HepG2 (cell line): ENCODE data around the gene THRA. TPM values are rescaled to one million over a fixed set of nuclear protein-coding genes. Genes with fewer than 3 reads are reported as not detected.

Source experiments
- ATF1 ChIP-seq: IDR thresholded peaks from 2 replicates; pipeline ENCODE4 v1.6.1; 2016; ENCODE audit warnings: mild to moderate bottlenecking, control low read depth
- CC2D1A ChIP-seq: sonication (generic); formaldehyde crosslinking; IDR thresholded peaks from 2 replicates; pipeline ENCODE4 v1.8.1; 2023; ENCODE audit warnings: mild to moderate bottlenecking, missing genetic modification reagents
- ETV5 ChIP-seq: IDR thresholded peaks from 2 replicates; pipeline ENCODE4 v1.6.1; 2018; ENCODE audit warnings: missing biosample characterization, missing genetic modification reagents, inconsistent platforms, borderline replicate concordance
- HNRNPH1 ChIP-seq: fragments of 200-400 bp; formaldehyde crosslinking; optimal IDR thresholded peaks from 2 replicates; pipeline ENCODE3; 2017; ENCODE audit warnings: mild to moderate bottlenecking, low read depth, low read length
- IRX3 ChIP-seq: sonication (generic); formaldehyde crosslinking; IDR thresholded peaks from 2 replicates; pipeline ENCODE4 v1.8.1; 2023; ENCODE audit warnings: mild to moderate bottlenecking, low read depth, missing genetic modification reagents, borderline replicate concordance
- JDP2 ChIP-seq: sonication (generic); formaldehyde crosslinking; IDR thresholded peaks from 2 replicates; pipeline ENCODE4 v1.8.1; 2022; ENCODE audit warnings: missing genetic modification reagents, borderline replicate concordance
- KDM4B ChIP-seq: sonication (generic); formaldehyde crosslinking; IDR thresholded peaks from 2 replicates; pipeline ENCODE4 v1.4.0; 2020; ENCODE audit warnings: missing genetic modification reagents
- KLF6 ChIP-seq: IDR thresholded peaks from 2 replicates; pipeline ENCODE4 v1.8.0; 2016; ENCODE audit warnings: missing biosample characterization, missing genetic modification reagents
- MEIS2 ChIP-seq: sonication (generic); formaldehyde crosslinking; IDR thresholded peaks from 2 replicates; pipeline ENCODE4 v1.9.0; 2021; ENCODE audit warnings: mild to moderate bottlenecking, missing genetic modification reagents
- MYC ChIP-seq: sonication (generic); formaldehyde crosslinking; IDR thresholded peaks from 2 replicates; pipeline ENCODE4 v1.9.0; 2021; ENCODE audit warnings: missing genetic modification reagents, borderline replicate concordance
- PBX2 ChIP-seq: IDR thresholded peaks from 2 replicates; pipeline ENCODE4 v1.6.1; 2016; ENCODE audit warnings: control low read depth
- PBX3 ChIP-seq: sonication (generic); formaldehyde crosslinking; IDR thresholded peaks from 2 replicates; pipeline ENCODE4 v1.8.1; 2023; ENCODE audit warnings: missing genetic modification reagents, inconsistent platforms, borderline replicate concordance
- RFXANK ChIP-seq: IDR thresholded peaks from 2 replicates; pipeline ENCODE4 v1.6.1; 2016
- ZHX2 ChIP-seq, 2 experiments: sonication (generic) in 1 of 2; formaldehyde crosslinking in 1 of 2; IDR thresholded peaks; 2 replicates each; pipeline versions ENCODE4 v1.6.1 to v1.9.0; 2014 to 2022; ENCODE audit warnings: antibody characterized with exemption in 1 of 2, borderline replicate concordance in 1 of 2, inconsistent platforms in 1 of 2, low read depth in 1 of 2, missing genetic modification reagents in 1 of 2
- ZNF124 ChIP-seq: sonication (generic); formaldehyde crosslinking; IDR thresholded peaks from 2 replicates; pipeline ENCODE4 v1.4.0; 2020; ENCODE audit warnings: missing genetic modification reagents
- ZNF367 ChIP-seq: sonication (generic); formaldehyde crosslinking; IDR thresholded peaks from 2 replicates; pipeline ENCODE4 v1.4.0; 2020; ENCODE audit warnings: missing genetic modification reagents, borderline replicate concordance
- ZNF503 ChIP-seq: sonication (generic); formaldehyde crosslinking; IDR thresholded peaks from 2 replicates; pipeline ENCODE4 v1.4.0; 2020; ENCODE audit warnings: missing genetic modification reagents
- ZNF569 ChIP-seq: sonication (generic); formaldehyde crosslinking; IDR thresholded peaks from 2 replicates; pipeline ENCODE4 v1.5.0; 2020; ENCODE audit warnings: mild to moderate bottlenecking, missing genetic modification reagents, moderate library complexity, borderline replicate concordance
- ZNF720 ChIP-seq: sonication (generic); formaldehyde crosslinking; IDR thresholded peaks from 2 replicates; pipeline ENCODE4 v1.4.0; 2020; ENCODE audit warnings: missing genetic modification reagents
- polyA plus RNA-seq, 8 experiments: library from polyadenylated mRNA; depleted of rRNA in 3 of 8; stranded (reverse) in 7 of 8; unstranded in 1 of 8; fragments of >200 nt; fragmentation: Illumina TruSeq in 4 of 8; extraction: Trizol in 4 of 8; gene quantifications; 2 replicates each; pipeline versions ENCODE4 v1.2.1 to v1.2.3, GENCODE V29; 2011 to 2016; ENCODE audit warnings: low read depth in 4 of 8, missing spikeins in 1 of 8, mixed read lengths in 1 of 8; ENCODE audit not compliant: insufficient read depth in 1 of 8
- total RNA-seq, 5 experiments: library from RNA; depleted of rRNA; stranded (reverse); fragments of >200 nt; fragmentation: Illumina TruSeq; extraction: Trizol; gene quantifications; 2 replicates each; pipeline ENCODE4 v1.2.3, GENCODE V29; 2016; ENCODE audit warnings: low read depth in 1 of 5

THRA gene
- total and polyA plus RNA-seq, 2 of the 13 experiments (the other 11 are each of a cell fraction or from before 2014, with no cell fraction given) = 8.0 to 9.9 TPM

GRCh38 chr17:40098846-40099618, 36.3 kb downstream of the THRA start (continued):
- TF ChIP-seq MEIS2 (CRISPR knock-in tag) (peak; percentile 95), KDM4B (CRISPR knock-in tag) (peak; percentile 99), ATF1 (CRISPR knock-in tag) (no peak), HNRNPH1 (no peak), CC2D1A (CRISPR knock-in tag) (no peak), IRX3 (CRISPR knock-in tag) (no peak; the same call in 1 of the 2 replicates), PBX3 (CRISPR knock-in tag) (no peak), JDP2 (CRISPR knock-in tag) (peak; percentile 88; the same call in 1 of the 2 replicates), ZHX2 (IDR thresholded peaks at IDR 0.05; ENCODE audit: low read depth) (peak; percentile 35; the same call in 1 of the 2 replicates), ZHX2 (CRISPR knock-in tag; IDR thresholded peaks at IDR 0.05; ENCODE audit: borderline replicate concordance) (peak; percentile 79; the same call in 1 of the 2 replicates), KLF6 (peak; percentile 99), ZNF124 (CRISPR knock-in tag) (peak; percentile 80; the same call in 1 of the 2 replicates), ETV5 (CRISPR knock-in tag) (peak; percentile 100), ZNF569 (CRISPR knock-in tag) (no peak), MYC (CRISPR knock-in tag) (peak; percentile 100), RFXANK (CRISPR knock-in tag) (peak; percentile 92; the same call in 1 of the 2 replicates), ZNF503 (CRISPR knock-in tag) (peak; percentile 94), ZNF720 (CRISPR knock-in tag) (no peak), PBX2 (CRISPR knock-in tag) (peak; percentile 81), ZNF367 (no peak; the same call in 1 of the 2 replicates)
